Panc1 (cell line): Measurements from ENCODE around the gene POTEF. TPM values are rescaled to one million over a fixed set of nuclear protein-coding genes. Genes with fewer than 3 reads are reported as not detected.
A peak's percentile ranks its signal among the peaks of the same experiment; 100 is the strongest.
"Not testable (repeated sequence)": the region's sequence is repeated elsewhere in the genome, so short reads cannot be mapped to it uniquely, and the experiment has no call there.

Source experiments
- ATAC-seq: fragments of 200-7000 bp; cut with Tn5 transposase; 2 replicates; pipeline ENCODE4 v1.9.1; 2020; ENCODE audit warnings: mild to moderate bottlenecking, moderate library complexity
- BruUV-seq: library from RNA; stranded (reverse); fragments of 400-500 nt; replicated peaks from 2 replicates; lab custom pipeline; 2021; lab: Mats Ljungman, UMichigan
- CTCF ChIA-PET: fragments of 300-600 bp; sonication (Branson Sonifier 250); formaldehyde crosslinking; loops from one replicate; lab custom pipeline; 2022; ENCODE audit warnings: antibody characterized with exemption; lab: Charles Lee
- POLR2A ChIA-PET: fragments of 300-600 bp; sonication (Branson Sonifier 250); formaldehyde crosslinking; loops from one replicate; lab custom pipeline; 2022; ENCODE audit warnings: antibody characterized with exemption; lab: Charles Lee
- DNase-seq: peaks from one replicate; pipeline ENCODE4 v3.0.0-alpha.2; 2010; ENCODE audit warnings: low read depth, low spot score
- H3K27ac ChIP-seq: 2 replicates; pipeline ENCODE4 v1.5.1; 2011; ENCODE audit warnings: mild to moderate bottlenecking, low read length, inconsistent platforms
- H3K27me3 ChIP-seq: fragments of 200-500 bp; sonication (Bioruptor generic); 2 replicates; pipeline ENCODE4 v1.6.0; 2014; ENCODE audit warnings: low read length, inconsistent platforms; ENCODE audit not compliant: control insufficient read depth, insufficient read depth
- H3K36me3 ChIP-seq: fragments of 200-500 bp; sonication (Bioruptor generic); 2 replicates; pipeline ENCODE4 v1.5.1; 2014; ENCODE audit warnings: inconsistent platforms, mild to moderate bottlenecking, low read length, moderate library complexity; ENCODE audit not compliant: control insufficient read depth, insufficient read depth
- H3K4me1 ChIP-seq: 2 replicates; pipeline ENCODE4 v1.5.1; 2011; ENCODE audit warnings: inconsistent platforms, mild to moderate bottlenecking, low read length, moderate library complexity; ENCODE audit not compliant: control insufficient read depth, insufficient read depth
- H3K4me3 ChIP-seq, 2 experiments: 2 replicates each; pipeline ENCODE4 v1.5.1; 2011 to 2012; ENCODE audit warnings: low read depth in 2 of 2, low read length in 2 of 2, mild to moderate bottlenecking in 2 of 2, inconsistent platforms in 1 of 2, moderate library complexity in 1 of 2
- H3K9me3 ChIP-seq: fragments of 200-500 bp; sonication (Bioruptor generic); 2 replicates; pipeline ENCODE4 v1.5.1; 2014; ENCODE audit warnings: low read depth, mild to moderate bottlenecking, inconsistent platforms, low read length, moderate library complexity; ENCODE audit not compliant: control insufficient read depth, insufficient read depth
- CTCF ChIP-seq: fragments of 450-650 bp; IDR thresholded peaks from 2 replicates; pipeline ENCODE4 v1.5.1; 2017; ENCODE audit warnings: mild to moderate bottlenecking
- POLR2AphosphoS5 ChIP-seq: IDR thresholded peaks from 2 replicates; pipeline ENCODE4 v1.6.1; 2012; ENCODE audit warnings: mild to moderate bottlenecking, low read depth, low read length, moderate library complexity
- REST ChIP-seq, 2 experiments: IDR thresholded peaks; 2 replicates each; pipeline ENCODE4 v1.6.1; 2011 to 2012; ENCODE audit warnings: low read depth in 2 of 2, control low read depth in 1 of 2, low read length in 1 of 2, mild to moderate bottlenecking in 1 of 2, moderate library complexity in 1 of 2; ENCODE audit not compliant: insufficient read depth in 1 of 2
- SIN3A ChIP-seq: IDR thresholded peaks from 2 replicates; pipeline ENCODE4 v1.6.1; 2012; ENCODE audit warnings: low read depth, mild to moderate bottlenecking, low read length, moderate library complexity, borderline replicate concordance; ENCODE audit not compliant: insufficient read depth
- TCF7L2 ChIP-seq: IDR thresholded peaks from 2 replicates; pipeline ENCODE4 v1.6.1; 2011; ENCODE audit warnings: mild to moderate bottlenecking, low read depth, low read length, inconsistent platforms
- in situ Hi-C: cut with HindIII; loops from 2 replicates; pipeline ENCODE4 v1.10.0; 2016; ENCODE audit warnings: low sequenced_read_pairs, low pct_unique_long_range_greater_than_20kb
- intact Hi-C: fragments of 100-400 bp; cut with micrococcal nuclease; formaldehyde crosslinking; loops from one replicate; pipeline ENCODE4 v1.10.0; 2022; ENCODE audit not compliant: unreplicated experiment
- total RNA-seq: library from RNA; stranded (reverse); gene quantifications from one replicate; pipeline ENCODE4 v1.2.1, GENCODE V29; 2021; ENCODE audit not compliant: unreplicated experiment

POTEF gene
- total RNA-seq, 1 experiment from 2014 or later = 7.2 TPM

GRCh38 chr2:130156624-130157004 is 27.6 kb upstream of the POTEF start:
- intact Hi-C loops = loop anchor here (10.0 kb wide), 1 partner anchor 178 kb away; no protein-coding TSS in a partner anchor
- no peak for DNase-seq

GRCh38 chr2:130155956-130156623 is 27.1 kb upstream of the POTEF start:
- TF ChIP-seq POLR2AphosphoS5 (peak; percentile 24; the same call in 1 of the 2 replicates), CTCF (peak; percentile 87)
- BruUV-seq, POLR2A ChIA-PET, H3K27me3 ChIP-seq, CTCF ChIA-PET, H3K36me3 ChIP-seq, H3K27ac ChIP-seq, H3K4me1 ChIP-seq, H3K9me3 ChIP-seq, DNase-seq, in situ Hi-C loops, H3K4me3 ChIP-seq: not testable (repeated sequence)
- intact Hi-C loops = loop anchor here (10.0 kb wide), 1 partner anchor 179 kb away; no protein-coding TSS in a partner anchor
- ATAC-seq = peak; percentile 69

More at GRCh38 chr2:130156624-130157004, 27.6 kb upstream of the POTEF start:
- in situ Hi-C loops = no loop called here
- H3K4me1 ChIP-seq = no peaks in the 10 kb centered on the region
- CTCF ChIA-PET = no interaction called here
- no peak for TF ChIP-seq TCF7L2
- no peak for TF ChIP-seq CTCF
- TF ChIP-seq POLR2AphosphoS5 = no peak
- TF ChIP-seq SIN3A = no peak
- TF ChIP-seq REST (IDR thresholded peaks at IDR 0.05; ENCODE audit: insufficient read depth in 1 of 2, low read depth in 2 of 2, low read length in 1 of 2) = no peak
- BruUV-seq = no TSS peak
- H3K36me3 ChIP-seq = no peaks in the 10 kb centered on the region
- POLR2A ChIA-PET = no interaction called here
- no peak for ATAC-seq
- H3K27ac ChIP-seq = no peak overlapping the region
- no peaks in the 10 kb centered on the region for H3K27me3 ChIP-seq
- H3K9me3 ChIP-seq = no peaks in the 10 kb centered on the region
- no peak overlapping the region for H3K4me3 ChIP-seq
